CD4-positive, alpha-beta T cell treated with Interleukin-21 for 1 hour (primary cell): ENCODE measurements around the gene COBLL1.
"Not testable (repeated sequence)": the region's sequence is repeated elsewhere in the genome, so short reads cannot be mapped to it uniquely, and the experiment has no call there.

Source experiments
- DNase-seq: peaks from one replicate; pipeline ENCODE4 v3.0.0-alpha.2; 2020

Gene COBLL1

DNA sequence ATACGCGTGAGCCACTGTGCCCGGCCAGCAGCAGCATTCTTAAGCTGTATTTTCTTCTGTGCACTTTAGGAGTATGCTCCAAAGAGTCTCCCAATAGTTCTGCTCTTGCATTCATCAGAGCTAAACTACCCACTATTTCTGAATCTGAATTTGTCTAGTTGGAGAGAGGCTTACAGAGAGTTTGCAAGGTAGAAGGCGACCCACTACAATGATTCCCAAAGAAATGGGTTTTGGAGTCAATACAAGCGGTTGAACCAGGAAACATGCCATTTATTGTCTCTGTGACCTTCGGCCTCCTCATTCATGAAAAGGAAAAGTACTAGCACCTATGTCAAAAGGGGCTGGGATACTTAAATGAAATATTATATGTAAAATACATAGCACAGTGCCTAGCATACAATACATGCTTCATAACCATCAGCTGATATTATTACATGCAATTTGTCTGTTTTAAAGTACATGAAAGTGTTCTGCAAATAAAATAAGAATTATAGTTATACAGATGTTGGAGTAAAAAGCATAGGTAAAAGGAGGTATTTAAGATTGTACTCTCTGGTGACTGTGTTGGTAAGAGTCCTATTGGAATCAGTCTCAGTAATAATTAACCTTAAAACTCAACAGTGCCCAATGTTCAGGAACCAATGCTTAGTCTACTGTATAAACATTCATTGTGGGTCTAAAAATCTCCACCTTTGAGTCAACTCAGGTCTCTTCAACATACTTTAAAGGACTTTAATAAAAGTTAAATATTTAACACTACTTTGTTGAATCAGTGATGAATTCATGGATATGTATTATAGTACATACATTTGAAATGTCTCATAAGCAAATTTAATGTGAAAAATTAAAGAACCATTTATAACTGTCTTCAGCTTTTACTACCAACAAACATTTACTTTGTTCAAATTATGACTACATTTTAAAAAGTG is 130.5 kb downstream of the COBLL1 start:
- DNase-seq: no peak

DNA sequence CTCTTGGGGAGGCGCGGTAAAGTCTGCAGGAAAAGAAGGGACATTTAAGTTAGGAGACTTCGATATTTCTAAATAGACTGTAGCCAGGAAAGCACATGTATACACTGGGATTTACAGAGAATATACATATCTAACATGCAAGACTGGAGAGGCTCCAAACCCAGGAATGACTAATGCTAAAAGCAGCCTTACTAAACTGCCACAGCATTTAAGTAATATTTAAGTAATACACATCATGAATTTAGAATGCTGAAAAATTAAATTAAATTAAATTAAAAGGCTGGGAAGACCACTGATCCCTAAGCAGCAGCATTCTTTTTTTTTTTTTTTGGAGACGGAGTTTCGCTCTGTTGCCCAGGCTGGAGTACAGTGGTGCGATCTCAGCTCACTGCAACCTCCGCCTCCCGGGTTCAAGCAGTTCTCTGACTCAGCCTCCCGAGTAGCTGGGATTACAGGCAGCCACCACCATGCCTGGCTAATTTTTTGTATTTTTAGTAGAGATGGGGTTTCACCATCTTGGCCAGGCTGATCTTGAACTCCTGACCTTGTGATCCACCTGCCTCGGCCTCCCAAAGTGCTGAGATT is 131.3 kb downstream of the COBLL1 start:
- DNase-seq: not testable (repeated sequence)

GRCh38 chr2:164706522-164706921 is 135.1 kb downstream of the COBLL1 start:
- DNase-seq: no peak

- no peak for DNase-seq
Measured at GRCh38 chr2:164705412-164706167, 136.0 kb downstream of the COBLL1 start.

- DNase-seq: no peak
Measured at GRCh38 chr2:164703915-164704706, 137.5 kb downstream of the COBLL1 start.

- no peak for DNase-seq
Measured at GRCh38 chr2:164701565-164701964, 140.1 kb downstream of the COBLL1 start.

DNA sequence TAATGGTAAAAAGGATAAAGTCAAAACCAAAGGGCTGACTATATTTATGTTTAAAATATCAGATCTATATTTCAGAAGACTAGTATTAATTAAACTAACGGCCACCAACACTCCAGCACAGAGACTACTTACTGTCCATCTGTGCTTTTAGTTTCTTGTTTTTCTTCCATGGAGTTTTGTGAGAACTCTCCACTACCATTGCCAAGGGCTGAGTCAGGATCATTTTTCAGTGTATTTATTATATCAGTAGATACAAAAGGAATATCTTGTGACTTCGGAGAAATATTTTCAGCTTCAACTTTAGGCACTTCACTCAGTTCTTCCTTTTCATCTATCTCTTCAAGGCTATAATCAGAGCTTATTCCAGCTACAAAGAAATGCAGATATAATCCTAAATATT is 141.2 kb downstream of the COBLL1 start:
- no peak for DNase-seq

DNA sequence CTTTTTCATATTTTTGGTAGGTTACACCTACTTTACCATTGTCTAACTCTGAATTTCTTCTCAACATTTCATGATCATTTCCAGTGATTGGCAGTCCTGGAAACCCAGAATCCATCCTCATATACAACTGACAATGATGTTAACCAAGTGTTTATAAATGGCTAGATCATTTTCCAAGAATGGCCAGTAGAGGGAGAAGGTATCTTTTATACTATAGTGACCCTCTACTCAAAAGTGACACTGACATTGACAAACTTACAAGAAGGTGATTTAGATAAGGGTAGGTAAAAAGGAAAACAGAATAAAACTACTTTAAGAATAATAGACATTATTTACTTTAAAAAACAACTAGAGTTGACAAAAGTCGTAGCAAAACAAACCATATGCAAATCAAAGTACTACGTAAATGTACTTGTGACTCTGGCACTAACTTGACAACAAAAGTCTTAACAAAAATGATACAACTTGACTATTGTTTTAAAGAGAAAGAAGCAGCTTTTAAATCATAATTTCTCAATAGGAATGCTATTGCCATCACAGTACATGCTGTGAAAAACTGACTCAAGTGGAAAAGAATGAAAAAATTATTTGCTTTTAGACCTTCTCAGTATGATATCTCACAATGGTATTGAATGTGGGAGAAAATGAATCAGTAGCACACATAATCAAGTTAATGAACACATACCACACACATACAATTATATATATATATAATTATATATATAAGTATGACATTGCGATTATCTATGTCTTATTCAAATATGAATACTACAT is 143.7 kb downstream of the COBLL1 start:
- no peak for DNase-seq

DNA sequence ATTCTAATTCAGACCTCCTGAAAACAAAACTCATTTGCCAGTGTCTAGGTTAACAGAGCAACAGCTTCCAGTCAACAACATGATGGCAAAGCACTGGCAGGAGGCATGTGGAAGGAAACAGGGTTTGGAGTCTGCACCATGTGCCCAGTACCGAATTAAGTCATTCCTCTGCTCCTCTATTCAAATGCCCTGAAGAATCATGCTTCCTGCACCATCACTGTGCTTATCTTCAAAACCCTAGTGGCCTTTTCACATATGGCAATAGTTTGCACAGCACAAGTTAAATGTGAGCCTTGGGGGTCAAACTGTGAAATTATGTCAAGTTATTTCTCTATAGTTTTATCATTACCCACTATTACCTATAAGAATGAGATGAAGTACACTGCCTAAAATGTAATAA is 145.0 kb downstream of the COBLL1 start:
- DNase-seq: no peak

- no peak for DNase-seq
Measured at GRCh38 chr2:164694275-164694695, 147.3 kb downstream of the COBLL1 start.

DNA sequence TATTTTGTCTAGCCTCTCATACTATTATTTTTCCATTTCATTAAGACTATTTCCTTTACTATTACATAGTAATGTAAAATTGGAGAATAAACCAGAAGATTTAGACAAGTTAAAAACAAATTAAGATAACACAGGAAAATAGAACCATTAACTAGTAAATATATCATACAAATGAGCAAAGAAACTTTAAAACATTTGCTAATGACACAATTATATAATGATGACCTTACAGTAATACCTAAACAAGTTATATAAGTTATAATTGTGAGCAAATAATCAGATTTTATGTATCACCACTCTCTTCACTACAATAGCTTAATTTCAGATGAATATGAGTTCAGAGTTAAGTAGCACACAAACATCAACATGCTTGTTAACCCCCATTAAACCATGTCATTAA is 147.8 kb downstream of the COBLL1 start:
- no peak for DNase-seq

DNA sequence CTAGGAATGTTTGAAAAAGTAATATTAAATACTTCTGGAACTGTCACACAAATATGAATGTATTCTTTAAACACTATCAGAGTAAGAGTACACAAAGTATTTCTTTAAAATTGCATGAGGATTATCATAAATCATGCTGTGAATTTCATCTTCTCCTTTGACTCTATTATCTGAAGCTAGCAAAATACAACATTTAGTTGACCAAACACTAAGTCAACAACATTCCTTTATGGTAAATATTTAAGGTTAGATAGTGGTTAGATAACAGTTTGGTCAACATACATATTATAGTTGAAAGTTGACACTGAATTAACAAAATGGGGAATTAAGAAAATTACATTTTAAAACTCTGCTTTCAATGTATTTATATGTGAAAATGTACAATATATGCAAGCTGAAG is 148.2 kb downstream of the COBLL1 start:
- DNase-seq: no peak

GRCh38 chr2:164692958-164693357 is 148.7 kb downstream of the COBLL1 start:
- DNase-seq: no peak

GRCh38 chr2:164692114-164692513 is 149.5 kb downstream of the COBLL1 start:
- no peak for DNase-seq

GRCh38 chr2:164691346-164691887 is 150.2 kb downstream of the COBLL1 start:
- DNase-seq: no peak

DNA sequence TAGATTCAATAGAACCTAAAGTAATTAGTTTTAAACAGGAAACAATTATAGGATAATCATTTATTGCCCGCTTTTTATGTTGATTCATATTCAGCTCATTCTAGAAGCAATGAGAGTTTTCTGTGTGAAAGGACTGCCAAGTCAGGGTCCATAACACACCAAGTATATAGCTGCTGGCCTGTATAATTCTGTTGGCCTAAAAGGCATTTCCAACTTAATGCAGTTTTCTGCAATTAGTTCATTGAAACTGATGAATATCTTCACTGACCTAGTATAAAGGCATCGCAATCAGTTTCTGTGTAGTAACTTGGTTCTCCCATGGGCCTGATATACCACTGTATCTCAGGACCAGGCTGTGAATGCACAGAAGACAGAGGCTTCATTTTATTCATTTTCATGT is 151.3 kb downstream of the COBLL1 start:
- no peak for DNase-seq

DNA sequence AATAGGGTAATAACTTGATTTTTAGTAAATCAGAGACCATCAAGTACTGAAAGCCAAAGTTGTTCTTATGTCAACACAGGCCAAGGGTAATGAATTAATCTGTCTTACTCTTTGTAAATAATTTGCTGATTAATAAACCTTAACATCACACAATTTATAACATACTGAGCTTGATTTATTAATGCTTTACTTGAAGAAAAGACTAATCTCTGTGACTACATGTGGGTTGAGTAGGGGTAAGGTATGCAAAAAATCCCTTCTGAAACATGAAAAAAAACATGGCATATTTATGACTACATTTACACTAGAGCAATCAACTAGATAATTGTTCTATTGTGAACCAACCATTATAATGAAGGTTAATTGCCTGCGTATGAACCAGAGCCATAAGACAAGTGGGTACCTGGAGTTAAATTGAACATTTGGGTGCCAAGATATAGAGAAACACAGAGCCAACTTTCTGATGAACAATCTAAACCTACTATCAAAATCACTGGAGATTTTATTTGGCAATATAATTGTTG is 152.7 kb downstream of the COBLL1 start:
- DNase-seq: no peak

- DNase-seq: no peak
Measured at GRCh38 chr2:164681009-164681408, 160.6 kb downstream of the COBLL1 start.

GRCh38 chr2:164678631-164679149 is 162.9 kb downstream of the COBLL1 start:
- DNase-seq: no peak

GRCh38 chr2:164677733-164678132 is 163.9 kb downstream of the COBLL1 start:
- DNase-seq: no peak

- no peak for DNase-seq
Measured at GRCh38 chr2:164677271-164677670, 164.4 kb downstream of the COBLL1 start.
